ENCODE measurements around the gene GPI. TPM values are rescaled to one million over a fixed set of nuclear protein-coding genes. Genes with fewer than 3 reads are reported as not detected.

The GPI gene
- total RNA-seq, 4 donors from 2014 or later = 118 to 446 (median 224) TPM

- no peak for DNase-seq
- intact Hi-C loops (cut with DNase I) = loop anchor here (10.0 kb wide), 2 partner anchors 117 to 167 kb away; partner anchors contain the start of gene LSM14A
- no peak overlapping the region for H3K27ac ChIP-seq
Observed at GRCh38 chr19:34341935-34342680, 22.9 kb upstream of the GPI start.

GRCh38 chr19:34343751-34344150 lies 21.2 kb upstream of the GPI start:
- 97 to 98% methylated on average over 2 of the region's 2 CpGs for WGBS, 2 donors
- H3K4me3 ChIP-seq (replicated peaks in 1 of 3) = no peak overlapping the region
- H3K27ac ChIP-seq = no peak overlapping the region
- H3K9me3 ChIP-seq = no peaks in the 10 kb centered on the region
- no peaks in the 10 kb centered on the region for H3K27me3 ChIP-seq
- peaks cover 33 to 36% of the 10 kb centered on the region in 2 donors for H3K36me3 ChIP-seq
- no peak for TF ChIP-seq CTCF (IDR thresholded peaks at IDR 0.05)
- TF ChIP-seq POLR2A (IDR thresholded peaks at IDR 0.05) = no peak
- intact Hi-C loops (cut with DNase I) = loop anchor here (10.0 kb wide), 2 partner anchors 119 to 169 kb away; partner anchors contain the start of gene LSM14A
- no peak for DNase-seq
- H3K4me1 ChIP-seq = no peaks in the 10 kb centered on the region

More at GRCh38 chr19:34341935-34342680, 22.9 kb upstream of the GPI start:
- 91 to 94% methylated on average over 7 to 12 of the region's 12 CpGs for WGBS, 2 donors
- H3K36me3 ChIP-seq = peaks cover 31 to 34% of the 10 kb centered on the region in 2 donors
- H3K9me3 ChIP-seq = no peaks in the 10 kb centered on the region
- no peak for TF ChIP-seq CTCF (IDR thresholded peaks at IDR 0.05)
- no peaks in the 10 kb centered on the region for H3K27me3 ChIP-seq
- H3K4me1 ChIP-seq = peaks cover 0 to 12% of the 10 kb centered on the region in 2 donors
- H3K4me3 ChIP-seq (replicated peaks in 1 of 3) = no peak overlapping the region

- H3K27ac ChIP-seq = no peak overlapping the region
- H3K27me3 ChIP-seq = no peaks in the 10 kb centered on the region
- H3K4me3 ChIP-seq (replicated peaks in 1 of 3) = no peak overlapping the region
- peak; percentile 63 to 86 (median 72) for TF ChIP-seq CTCF (IDR thresholded peaks at IDR 0.05)
- TF ChIP-seq POLR2A (IDR thresholded peaks at IDR 0.05) = no peak
- intact Hi-C loops (cut with DNase I) = loop anchor here (10.0 kb wide), 2 partner anchors 121 to 171 kb away; partner anchors contain the start of gene LSM14A
- WGBS, 2 donors = 34 to 36% methylated on average over 7 of the region's 7 CpGs
- no peaks in the 10 kb centered on the region for H3K4me1 ChIP-seq
- peak; percentile 67 to 80 for DNase-seq
- peaks cover 27 to 30% of the 10 kb centered on the region in 2 donors for H3K36me3 ChIP-seq
- H3K9me3 ChIP-seq = no peaks in the 10 kb centered on the region
Observed at GRCh38 chr19:34345947-34346351, 19.0 kb upstream of the GPI start.

GRCh38 chr19:34347561-34348165 lies 17.3 kb upstream of the GPI start:
- H3K27ac ChIP-seq = no peak overlapping the region
- no peak for DNase-seq
- 92 to 93% methylated on average over 13 to 18 of the region's 19 CpGs for WGBS, 2 donors
- H3K27me3 ChIP-seq = no peaks in the 10 kb centered on the region
- TF ChIP-seq CTCF (IDR thresholded peaks at IDR 0.05) = no peak
- no peak for TF ChIP-seq POLR2A (IDR thresholded peaks at IDR 0.05)
- intact Hi-C loops (cut with DNase I) = loop anchor here (10.0 kb wide), 2 partner anchors 123 to 173 kb away; partner anchors contain the start of gene LSM14A
- H3K36me3 ChIP-seq = peaks cover 13 to 22% of the 10 kb centered on the region in 2 donors
- no peak overlapping the region for H3K4me3 ChIP-seq (replicated peaks in 1 of 3)
- H3K9me3 ChIP-seq = no peaks in the 10 kb centered on the region
- H3K4me1 ChIP-seq = no peaks in the 10 kb centered on the region
